ENCODE data around the gene LAMP1.

LAMP1 gene

GRCh38 chr13:113280126-113280525 is 16.9 kb upstream of the LAMP1 start:
- TF ChIP-seq CTCF (IDR thresholded peaks at IDR 0.05; ENCODE audit: control extremely low read depth, extremely low read depth, low read depth, missing control alignments): no peak

GRCh38 chr13:113283904-113284303 is 13.1 kb upstream of the LAMP1 start:
- TF ChIP-seq CTCF (IDR thresholded peaks at IDR 0.05; ENCODE audit: control extremely low read depth, extremely low read depth, low read depth, missing control alignments): no peak
- CTCF ChIA-PET: interaction anchor here (1.0 to 1.5 kb wide), 2 partner anchors 9 to 24 kb away, joined by 3 to 5 read pairs; no protein-coding TSS in a partner anchor
- POLR2A ChIA-PET: no interaction called here
- DNase-seq (ENCODE audit: extremely low spot score): no peak

More at GRCh38 chr13:113280126-113280525, 16.9 kb upstream of the LAMP1 start:
- no peak for DNase-seq (ENCODE audit: extremely low spot score)
- POLR2A ChIA-PET: interaction anchor here (0.8 kb wide), 1 partner anchor 73 kb away, joined by 3 read pairs; no protein-coding TSS in a partner anchor
- CTCF ChIA-PET: interaction anchor here (1.0 kb wide), 1 partner anchor 12 kb away, joined by 3 read pairs; no protein-coding TSS in a partner anchor

GRCh38 chr13:113288880-113289279 is 8.2 kb upstream of the LAMP1 start:
- TF ChIP-seq CTCF (IDR thresholded peaks at IDR 0.05; ENCODE audit: control extremely low read depth, extremely low read depth, low read depth, missing control alignments): no peak
- ChIA-PET CTCF (no interaction called here), POLR2A (no interaction called here)
- DNase-seq (ENCODE audit: extremely low spot score): no peak

GRCh38 chr13:113291129-113291528 is 5.9 kb upstream of the LAMP1 start:
- TF ChIP-seq CTCF (IDR thresholded peaks at IDR 0.05; ENCODE audit: control extremely low read depth, extremely low read depth, low read depth, missing control alignments): no peak
- CTCF ChIA-PET: interaction anchor here (1.6 kb wide), 1 partner anchor 17 kb away, joined by 4 read pairs; no protein-coding TSS in a partner anchor
- no peak for DNase-seq (ENCODE audit: extremely low spot score)
- POLR2A ChIA-PET: no interaction called here

GRCh38 chr13:113292021-113292862 is 4.8 kb upstream of the LAMP1 start:
- ChIA-PET POLR2A (no interaction called here), CTCF (interaction anchor here (1.2 kb wide), 1 partner anchor 12 kb away, joined by 3 read pairs; no protein-coding TSS in a partner anchor)
- no peak for TF ChIP-seq CTCF (IDR thresholded peaks at IDR 0.05; ENCODE audit: control extremely low read depth, extremely low read depth, low read depth, missing control alignments)

GRCh38 chr13:113293686-113294085 is 3.4 kb upstream of the LAMP1 start:
- DNase-seq (ENCODE audit: extremely low spot score): no peak
- CTCF ChIA-PET: no interaction called here
- TF ChIP-seq CTCF (IDR thresholded peaks at IDR 0.05; ENCODE audit: control extremely low read depth, extremely low read depth, low read depth, missing control alignments): no peak
- POLR2A ChIA-PET: no interaction called here

More at GRCh38 chr13:113292021-113292862, 4.8 kb upstream of the LAMP1 start:
- DNase-seq (ENCODE audit: extremely low spot score): no peak

Measured in GM10248 (cell line).